Upper lobe of right lung (tissue), 1 donor: Measurements from ENCODE around the gene ZBTB38. TPM values are rescaled to one million over a fixed set of nuclear protein-coding genes. Genes with fewer than 3 reads are reported as not detected.
A peak's percentile ranks its signal among the peaks of the same experiment; 100 is the strongest.

ENCODE experiments used
- ATAC-seq: fragments of 200-7000 bp; cut with Tn5 transposase; one replicate; pipeline ENCODE4 v1.9.1; 2020; ENCODE audit warnings: mild to moderate bottlenecking, moderate library complexity
- DNase-seq: peaks from one replicate; pipeline ENCODE4 v3.0.0-alpha.2; 2020
- H3K27ac ChIP-seq: fragments of 200-600 bp; one replicate; pipeline ENCODE4 v1.8.0; 2022
- H3K27me3 ChIP-seq: fragments of 200-600 bp; one replicate; pipeline ENCODE4 v1.8.0; 2022; ENCODE audit warnings: mild to moderate bottlenecking
- H3K36me3 ChIP-seq: fragments of 200-600 bp; one replicate; pipeline ENCODE4 v1.8.0; 2022
- H3K4me1 ChIP-seq: fragments of 200-600 bp; one replicate; pipeline ENCODE4 v1.8.0; 2022
- H3K4me3 ChIP-seq: fragments of 200-600 bp; one replicate; pipeline ENCODE4 v1.8.0; 2022; ENCODE audit warnings: mild to moderate bottlenecking
- H3K9me3 ChIP-seq: fragments of 200-600 bp; one replicate; pipeline ENCODE4 v1.8.0; 2022
- intact Hi-C: fragments of 100-400 bp; cut with DNase I; formaldehyde crosslinking; loops from one replicate; pipeline ENCODE4 v1.11.0; 2022
- total RNA-seq: library from RNA; stranded (reverse); fragmentation: NEBNext Ultra II Directional; extraction: Animal tissue kit (Norgen Biotek cat#: 25700); gene quantifications from one replicate; pipeline ENCODE4 v1.2.1, GENCODE V29; 2021
- TF ChIP-seq, protein P1 (sequence below): fragments of 200-600 bp; IDR thresholded peaks from one replicate; pipeline ENCODE4 v1.8.0; 2022; ENCODE audit warnings: antibody characterized with exemption
- donor health status: DM: no; HTN: yes; CAD: no; lungs with severe emphysema.

Gene ZBTB38
- total RNA-seq, 1 donor from 2014 or later, result 118 TPM

DNA sequence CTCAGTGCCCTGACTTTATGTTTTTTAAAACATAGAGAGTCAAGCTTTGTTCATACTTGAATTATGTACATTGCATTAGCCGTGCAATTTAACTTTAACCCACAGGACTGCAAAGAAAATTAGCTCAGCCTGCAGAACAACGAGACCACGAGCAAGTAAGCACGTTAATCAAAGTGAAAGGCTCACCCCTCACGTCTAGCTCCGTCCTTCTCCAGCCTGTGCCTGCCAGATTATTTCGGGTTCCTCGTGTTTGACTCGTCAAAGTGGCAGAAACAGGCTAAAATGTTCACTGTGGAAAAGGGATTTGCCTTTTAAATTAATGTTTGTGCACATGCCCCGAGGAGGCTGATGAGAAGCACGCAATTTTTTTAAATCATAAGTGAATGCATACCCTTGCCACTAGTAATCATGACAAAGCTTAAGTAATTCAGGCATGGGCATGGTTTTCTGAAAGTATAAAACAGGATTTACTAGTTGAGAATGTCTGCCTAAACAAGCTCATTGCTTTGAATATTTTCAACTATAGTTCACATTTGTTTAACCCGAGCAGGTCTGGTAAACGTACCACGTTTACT lies 15.3 kb downstream of the ZBTB38 start:
- H3K4me3 ChIP-seq, result peak overlapping the region; percentile 3
- peak overlapping the region; percentile 44 for H3K27ac ChIP-seq
- DNase-seq (no peak), ATAC-seq (no peak)
- H3K9me3 ChIP-seq, result no peaks in the 10 kb centered on the region
- TF ChIP-seq, protein P1, sequence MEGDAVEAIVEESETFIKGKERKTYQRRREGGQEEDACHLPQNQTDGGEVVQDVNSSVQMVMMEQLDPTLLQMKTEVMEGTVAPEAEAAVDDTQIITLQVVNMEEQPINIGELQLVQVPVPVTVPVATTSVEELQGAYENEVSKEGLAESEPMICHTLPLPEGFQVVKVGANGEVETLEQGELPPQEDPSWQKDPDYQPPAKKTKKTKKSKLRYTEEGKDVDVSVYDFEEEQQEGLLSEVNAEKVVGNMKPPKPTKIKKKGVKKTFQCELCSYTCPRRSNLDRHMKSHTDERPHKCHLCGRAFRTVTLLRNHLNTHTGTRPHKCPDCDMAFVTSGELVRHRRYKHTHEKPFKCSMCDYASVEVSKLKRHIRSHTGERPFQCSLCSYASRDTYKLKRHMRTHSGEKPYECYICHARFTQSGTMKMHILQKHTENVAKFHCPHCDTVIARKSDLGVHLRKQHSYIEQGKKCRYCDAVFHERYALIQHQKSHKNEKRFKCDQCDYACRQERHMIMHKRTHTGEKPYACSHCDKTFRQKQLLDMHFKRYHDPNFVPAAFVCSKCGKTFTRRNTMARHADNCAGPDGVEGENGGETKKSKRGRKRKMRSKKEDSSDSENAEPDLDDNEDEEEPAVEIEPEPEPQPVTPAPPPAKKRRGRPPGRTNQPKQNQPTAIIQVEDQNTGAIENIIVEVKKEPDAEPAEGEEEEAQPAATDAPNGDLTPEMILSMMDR, result no peak
- no peaks in the 10 kb centered on the region for H3K27me3 ChIP-seq
- no peaks in the 10 kb centered on the region for H3K36me3 ChIP-seq
- intact Hi-C loops, result no loop called here
- H3K4me1 ChIP-seq, result peaks cover 18% of the 10 kb centered on the region

DNA sequence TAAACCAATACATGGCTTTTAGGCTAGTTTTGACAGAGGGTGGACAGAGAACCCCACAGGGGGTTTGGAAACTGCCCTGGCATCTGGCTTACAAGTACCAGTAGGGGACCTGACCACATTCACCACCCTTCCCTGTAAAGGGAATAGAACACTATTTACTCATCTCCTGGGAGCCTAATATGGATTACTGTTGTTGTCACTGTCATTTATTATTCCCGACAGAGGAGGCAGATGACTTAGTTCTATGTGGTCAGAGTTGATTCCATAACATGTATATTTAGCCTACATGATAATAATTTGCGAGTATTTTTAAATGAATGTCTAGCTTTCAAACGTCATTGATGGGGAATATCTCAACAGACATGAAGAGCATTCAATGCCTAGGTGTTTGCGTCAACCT lies 15.9 kb downstream of the ZBTB38 start:
- DNase-seq (no peak), ATAC-seq (no peak)
- H3K4me3 ChIP-seq, result no peak overlapping the region
- TF ChIP-seq, protein P1, result no peak
- H3K9me3 ChIP-seq, result no peaks in the 10 kb centered on the region
- no peaks in the 10 kb centered on the region for H3K36me3 ChIP-seq
- H3K27ac ChIP-seq, result peak overlapping the region; percentile 44
- H3K4me1 ChIP-seq, result peaks cover 13% of the 10 kb centered on the region
- intact Hi-C loops, result no loop called here
- no peaks in the 10 kb centered on the region for H3K27me3 ChIP-seq

DNA sequence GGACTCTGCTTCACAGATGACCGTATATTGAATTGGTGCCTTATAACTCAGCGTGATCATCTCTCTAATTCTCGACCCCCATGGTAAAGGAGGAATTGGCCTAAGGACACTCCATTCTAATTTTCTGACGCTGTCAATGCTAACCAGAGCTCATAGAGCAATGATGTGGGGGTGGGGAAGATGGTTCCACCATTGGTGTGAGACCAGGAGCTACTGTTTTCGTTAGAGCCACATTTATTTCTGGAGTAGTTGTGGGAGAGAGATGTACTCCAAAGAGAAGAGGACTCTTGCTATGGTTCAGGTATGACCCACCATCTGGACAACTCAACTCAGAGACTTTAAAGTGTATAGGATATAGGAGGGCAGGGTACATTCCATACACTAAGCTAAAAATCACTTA lies 16.3 kb downstream of the ZBTB38 start:
- TF ChIP-seq, protein P1, result no peak
- H3K27ac ChIP-seq, result peak overlapping the region; percentile 18
- ATAC-seq (no peak), DNase-seq (no peak)
- H3K4me1 ChIP-seq, result peaks cover 12% of the 10 kb centered on the region
- H3K9me3 ChIP-seq, result no peaks in the 10 kb centered on the region
- H3K36me3 ChIP-seq, result no peaks in the 10 kb centered on the region
- H3K27me3 ChIP-seq, result no peaks in the 10 kb centered on the region
- H3K4me3 ChIP-seq, result no peak overlapping the region
- intact Hi-C loops, result no loop called here

DNA sequence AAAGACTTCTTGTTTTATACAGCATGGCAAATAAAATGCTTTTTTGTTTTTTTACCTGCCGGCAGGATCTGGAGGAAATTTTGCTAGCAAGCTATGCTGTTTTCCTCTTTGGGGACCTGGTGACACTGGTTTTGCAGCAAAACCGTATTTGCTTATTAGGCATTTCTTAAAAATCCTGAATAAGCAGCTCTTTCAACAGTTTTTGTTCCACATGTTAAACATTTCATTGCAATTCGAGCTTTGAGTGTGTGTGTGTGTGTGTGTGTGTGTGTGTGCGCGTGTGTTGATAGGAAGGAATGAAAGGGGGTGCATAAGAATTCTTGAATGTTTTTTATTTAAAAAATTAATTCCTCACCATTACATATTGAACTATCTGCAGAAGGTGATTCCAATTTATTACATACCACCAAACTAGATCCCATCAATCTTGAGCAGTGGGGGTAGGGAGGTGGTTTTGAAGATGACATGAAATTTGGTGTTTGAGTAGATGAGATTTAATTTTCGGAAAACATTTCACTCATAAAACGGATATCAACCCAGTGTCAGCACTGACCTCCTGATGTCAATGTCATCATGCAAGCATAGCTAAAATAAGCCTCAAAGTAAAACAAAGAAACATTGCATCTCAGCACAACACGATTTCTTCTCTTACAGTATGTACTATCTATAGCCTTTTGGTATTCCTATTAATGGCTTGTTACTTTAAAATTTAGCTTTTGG lies 17.3 kb downstream of the ZBTB38 start:
- peak overlapping the region; percentile 39 for H3K4me3 ChIP-seq
- ATAC-seq (no peak), DNase-seq (no peak)
- peak overlapping the region; percentile 21 for H3K27ac ChIP-seq
- intact Hi-C loops, result no loop called here
- no peaks in the 10 kb centered on the region for H3K36me3 ChIP-seq
- no peaks in the 10 kb centered on the region for H3K9me3 ChIP-seq
- no peaks in the 10 kb centered on the region for H3K27me3 ChIP-seq
- TF ChIP-seq, protein P1, result no peak
- peaks cover 6% of the 10 kb centered on the region for H3K4me1 ChIP-seq

DNA sequence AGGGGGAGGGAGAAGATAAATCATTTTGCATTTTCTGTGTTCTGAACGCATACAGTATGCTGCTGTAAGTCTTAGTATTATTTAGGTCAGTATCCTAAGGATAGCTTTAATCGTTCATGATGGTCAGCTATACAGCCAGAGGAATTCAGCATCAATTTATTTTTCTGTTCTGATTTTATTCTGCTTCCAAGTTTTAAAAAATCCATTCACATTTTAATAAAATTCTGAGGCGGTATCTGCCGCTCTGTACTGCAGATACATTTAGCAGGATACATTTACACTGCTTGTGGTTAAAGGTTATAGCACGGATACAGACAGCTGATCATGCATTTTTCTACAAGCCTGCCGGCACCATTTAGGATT lies 17.8 kb downstream of the ZBTB38 start:
- TF ChIP-seq, protein P1, result no peak
- Histone ChIP-seq H3K4me1 (peaks cover 5% of the 10 kb centered on the region), H3K27ac (peak overlapping the region; percentile 21), H3K9me3 (no peaks in the 10 kb centered on the region), H3K27me3 (no peaks in the 10 kb centered on the region), H3K36me3 (no peaks in the 10 kb centered on the region), H3K4me3 (peak overlapping the region; percentile 39)
- DNase-seq, result no peak
- no peak for ATAC-seq
- intact Hi-C loops, result no loop called here
